Astrocyte of the spinal cord (primary cell): ENCODE data around the gene PRELP.

ENCODE experiments used
- DNase-seq: peaks from one replicate; pipeline ENCODE4 v3.0.0; 2011; ENCODE audit warnings: low read depth, low spot score
- H3K4me3 ChIP-seq: 2 replicates; pipeline ENCODE4 v1.5.1; 2011; ENCODE audit warnings: low read depth, mild to moderate bottlenecking, low read length, moderate library complexity
- in situ Hi-C: cut with HindIII; loops from 2 replicates; pipeline ENCODE4 v1.10.0; 2017; ENCODE audit warnings: low sequenced_read_pairs
- TF ChIP-seq, protein P1 (sequence below): IDR thresholded peaks from 2 replicates; pipeline ENCODE4 v1.5.1; 2012; ENCODE audit warnings: low read depth, mild to moderate bottlenecking, low read length, inconsistent platforms

Gene PRELP

DNA sequence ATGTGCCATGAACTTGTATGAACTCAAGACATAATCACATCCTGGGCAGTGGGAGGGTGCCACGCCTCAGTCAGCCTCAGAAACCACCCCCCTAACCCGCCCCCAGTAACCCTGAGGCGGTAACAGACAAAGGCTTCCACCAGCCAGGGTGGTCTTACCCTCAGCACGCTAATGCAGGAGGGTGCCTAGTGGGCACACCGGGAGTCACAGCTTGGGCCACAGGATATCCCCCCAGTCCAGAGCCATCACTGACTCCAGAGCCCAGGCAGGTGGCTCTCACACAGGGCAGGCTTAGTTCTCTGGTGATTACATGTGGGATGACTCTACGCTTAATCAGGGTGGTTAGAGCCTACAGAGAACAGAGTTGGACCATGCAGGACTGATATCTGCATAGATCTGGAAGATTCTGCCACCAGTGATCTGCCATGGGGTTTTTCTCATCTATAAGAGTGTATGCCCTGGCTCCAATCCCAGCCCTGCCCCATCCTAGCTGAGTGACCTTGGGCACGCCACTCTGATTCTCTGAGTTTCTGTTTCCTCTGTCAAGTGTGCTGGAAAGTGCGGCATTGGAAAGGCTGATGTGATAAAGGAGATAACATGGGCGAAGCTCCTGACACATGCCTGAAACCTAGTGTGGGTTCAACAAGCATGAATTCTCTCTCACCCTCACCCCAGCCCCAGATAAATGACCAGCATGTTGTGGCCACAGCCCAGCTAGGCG, 45.6 kb downstream of the PRELP start:
- in situ Hi-C loops: no loop called here
- H3K4me3 ChIP-seq: no peak overlapping the region
- no peak for DNase-seq
- TF ChIP-seq, protein P1, sequence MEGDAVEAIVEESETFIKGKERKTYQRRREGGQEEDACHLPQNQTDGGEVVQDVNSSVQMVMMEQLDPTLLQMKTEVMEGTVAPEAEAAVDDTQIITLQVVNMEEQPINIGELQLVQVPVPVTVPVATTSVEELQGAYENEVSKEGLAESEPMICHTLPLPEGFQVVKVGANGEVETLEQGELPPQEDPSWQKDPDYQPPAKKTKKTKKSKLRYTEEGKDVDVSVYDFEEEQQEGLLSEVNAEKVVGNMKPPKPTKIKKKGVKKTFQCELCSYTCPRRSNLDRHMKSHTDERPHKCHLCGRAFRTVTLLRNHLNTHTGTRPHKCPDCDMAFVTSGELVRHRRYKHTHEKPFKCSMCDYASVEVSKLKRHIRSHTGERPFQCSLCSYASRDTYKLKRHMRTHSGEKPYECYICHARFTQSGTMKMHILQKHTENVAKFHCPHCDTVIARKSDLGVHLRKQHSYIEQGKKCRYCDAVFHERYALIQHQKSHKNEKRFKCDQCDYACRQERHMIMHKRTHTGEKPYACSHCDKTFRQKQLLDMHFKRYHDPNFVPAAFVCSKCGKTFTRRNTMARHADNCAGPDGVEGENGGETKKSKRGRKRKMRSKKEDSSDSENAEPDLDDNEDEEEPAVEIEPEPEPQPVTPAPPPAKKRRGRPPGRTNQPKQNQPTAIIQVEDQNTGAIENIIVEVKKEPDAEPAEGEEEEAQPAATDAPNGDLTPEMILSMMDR: no peak

DNA sequence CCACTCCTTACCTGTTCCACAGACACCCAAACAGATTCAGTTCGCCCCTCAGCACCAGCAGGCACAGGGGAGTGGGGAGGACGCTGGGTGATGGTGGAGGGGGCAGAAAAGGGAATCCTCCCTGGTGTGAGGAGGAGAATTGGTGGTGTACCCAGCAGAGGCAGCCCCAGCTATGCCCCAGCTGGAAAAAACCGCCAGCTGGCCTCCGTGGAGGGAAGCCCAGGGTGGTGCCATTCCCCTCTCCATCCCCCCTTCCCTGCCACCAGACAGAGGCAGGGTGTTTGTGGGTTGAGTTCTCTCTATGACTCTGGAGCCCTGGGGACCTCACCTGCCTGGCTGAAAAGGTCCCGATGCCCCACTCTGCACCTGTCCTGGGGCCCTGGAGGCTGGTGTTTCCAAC, 46.2 kb downstream of the PRELP start:
- in situ Hi-C loops: no loop called here
- no peak for DNase-seq
- no peak overlapping the region for H3K4me3 ChIP-seq
- TF ChIP-seq, protein P1: no peak

DNA sequence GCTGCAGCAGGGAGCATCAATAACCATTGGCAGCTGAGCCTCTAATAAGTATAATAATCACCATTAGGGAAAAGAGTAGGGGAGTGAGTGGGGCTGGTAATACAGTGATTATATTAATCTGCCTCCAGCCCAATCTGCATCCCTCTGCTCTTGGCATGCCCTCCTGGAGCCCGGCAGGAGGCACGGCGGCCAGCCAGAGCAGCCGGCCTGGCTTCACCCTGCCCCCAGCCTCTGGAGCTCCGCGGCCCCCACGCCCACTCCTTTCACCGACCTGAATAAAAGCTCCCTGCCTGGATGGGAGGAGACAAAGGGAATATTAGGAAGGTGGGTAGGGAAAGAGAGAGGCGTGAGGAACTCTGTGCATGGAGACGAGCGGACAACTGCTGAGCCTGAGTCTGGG, 46.6 kb downstream of the PRELP start:
- peak; percentile 48 for DNase-seq
- in situ Hi-C loops: no loop called here
- H3K4me3 ChIP-seq: no peak overlapping the region
- TF ChIP-seq, protein P1: no peak

DNA sequence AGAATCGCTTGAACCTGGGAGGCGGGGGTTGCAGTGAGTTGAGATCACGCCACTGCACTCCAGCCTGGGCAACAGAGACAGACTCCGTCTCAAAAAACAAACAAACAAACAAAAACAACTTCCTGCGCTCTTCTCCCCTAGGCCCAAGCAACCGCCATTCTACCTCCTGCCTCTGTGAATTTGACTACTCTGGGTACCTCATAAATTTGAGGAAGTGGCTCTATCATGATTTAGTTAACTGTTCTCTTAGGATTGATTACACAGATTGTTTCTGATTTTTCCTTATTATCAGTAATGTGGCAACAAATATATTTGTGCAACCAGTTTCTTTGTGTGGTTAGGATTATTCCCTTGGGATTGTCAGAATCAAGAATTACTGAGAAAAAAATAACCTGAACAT, 48.1 kb downstream of the PRELP start:
- DNase-seq: no peak
- in situ Hi-C loops: no loop called here
- no peak overlapping the region for H3K4me3 ChIP-seq
- TF ChIP-seq, protein P1: no peak

DNA sequence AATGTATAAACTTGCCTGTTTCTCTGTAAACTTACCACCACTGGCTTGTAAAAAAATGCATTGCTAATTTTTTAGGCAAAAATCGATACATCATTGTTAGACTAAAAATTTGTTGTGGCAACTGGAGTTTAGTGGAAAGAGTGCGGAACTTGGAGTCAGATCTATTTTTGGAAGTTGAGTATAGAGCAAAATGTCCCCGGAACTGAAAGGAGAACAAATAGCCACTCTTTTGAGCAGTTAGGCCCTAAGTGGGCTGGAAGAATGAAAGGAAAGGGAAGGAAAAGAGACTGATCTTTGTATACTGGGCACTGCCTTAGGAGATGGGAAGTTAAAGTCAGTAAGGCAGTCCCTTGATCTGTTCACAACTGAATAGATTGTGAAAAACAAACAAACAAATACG, 48.5 kb downstream of the PRELP start:
- H3K4me3 ChIP-seq: no peak overlapping the region
- in situ Hi-C loops: no loop called here
- TF ChIP-seq, protein P1: no peak
- DNase-seq: no peak

DNA sequence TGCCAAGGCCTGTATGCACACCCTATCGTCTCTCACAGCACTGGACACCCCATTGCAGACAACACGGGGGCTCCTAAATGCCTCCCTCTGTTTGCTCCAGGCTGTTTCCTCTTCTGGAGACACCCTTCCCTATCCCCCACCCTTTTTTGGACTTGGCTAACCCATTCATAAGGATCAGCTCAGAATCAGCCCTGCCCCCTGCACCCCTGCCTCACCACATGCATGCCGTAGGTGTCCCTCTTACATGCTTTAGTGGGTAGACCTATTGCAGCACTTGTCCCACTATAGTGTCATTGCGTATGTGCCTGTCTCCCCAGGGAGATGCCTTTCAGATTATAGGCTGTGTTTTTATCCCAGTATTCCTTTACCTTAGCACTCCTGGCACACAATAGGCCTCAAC, 49.2 kb downstream of the PRELP start:
- no peak for DNase-seq
- in situ Hi-C loops: no loop called here
- TF ChIP-seq, protein P1: no peak
- no peak overlapping the region for H3K4me3 ChIP-seq
